GM20431 (cell line): Measurements from ENCODE around the gene TEX2.
"Not testable (repeated sequence)": the region's sequence is repeated elsewhere in the genome, so short reads cannot be mapped to it uniquely, and the experiment has no call there.

Experiments
- in situ Hi-C: fragments of 300-500 bp; cut with MseI, MboI; formaldehyde crosslinking; loops from one replicate; pipeline ENCODE4 v1.15.0; 2020; ENCODE audit warnings: low sequenced_read_pairs; ENCODE audit not compliant: unreplicated experiment

TEX2 gene

DNA sequence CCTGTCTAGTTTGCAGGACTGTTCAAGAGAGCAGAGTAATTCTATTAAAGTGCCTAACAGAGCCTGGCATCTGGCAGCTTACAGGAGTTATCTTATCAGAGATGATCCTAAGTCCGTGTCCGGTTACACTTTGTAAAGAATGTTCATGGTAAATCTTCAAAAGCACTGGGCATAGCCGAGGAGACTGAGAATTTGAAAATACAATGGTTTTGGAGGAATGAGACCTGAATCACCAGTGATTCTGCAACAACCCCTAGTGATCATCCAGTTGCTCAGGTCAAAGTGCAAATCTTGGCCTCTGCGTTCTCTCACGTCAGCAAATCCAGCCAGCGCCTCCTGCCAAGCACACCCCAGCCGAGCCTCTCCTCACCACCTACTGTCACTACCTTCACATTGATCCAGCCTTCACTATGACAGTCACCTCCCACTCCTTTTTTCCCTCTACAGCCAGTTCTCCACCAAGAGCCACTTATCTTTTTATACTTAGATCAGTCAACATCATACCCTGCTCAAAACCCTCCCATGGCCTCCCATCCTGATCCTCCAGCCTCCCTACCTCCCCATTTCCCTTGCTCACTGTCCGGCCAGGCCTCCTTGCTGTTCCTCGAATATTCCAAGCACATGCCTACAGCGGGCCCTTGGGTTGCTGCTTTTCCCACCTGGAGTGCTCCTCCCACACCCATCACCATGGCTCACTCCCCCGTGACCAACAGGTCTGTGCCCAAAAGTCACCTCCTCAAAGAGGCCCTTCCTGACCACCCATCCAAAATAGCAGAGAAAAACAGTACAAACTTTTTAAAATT lies 75.8 kb downstream of the TEX2 start:
- in situ Hi-C loops = no loop called here

DNA sequence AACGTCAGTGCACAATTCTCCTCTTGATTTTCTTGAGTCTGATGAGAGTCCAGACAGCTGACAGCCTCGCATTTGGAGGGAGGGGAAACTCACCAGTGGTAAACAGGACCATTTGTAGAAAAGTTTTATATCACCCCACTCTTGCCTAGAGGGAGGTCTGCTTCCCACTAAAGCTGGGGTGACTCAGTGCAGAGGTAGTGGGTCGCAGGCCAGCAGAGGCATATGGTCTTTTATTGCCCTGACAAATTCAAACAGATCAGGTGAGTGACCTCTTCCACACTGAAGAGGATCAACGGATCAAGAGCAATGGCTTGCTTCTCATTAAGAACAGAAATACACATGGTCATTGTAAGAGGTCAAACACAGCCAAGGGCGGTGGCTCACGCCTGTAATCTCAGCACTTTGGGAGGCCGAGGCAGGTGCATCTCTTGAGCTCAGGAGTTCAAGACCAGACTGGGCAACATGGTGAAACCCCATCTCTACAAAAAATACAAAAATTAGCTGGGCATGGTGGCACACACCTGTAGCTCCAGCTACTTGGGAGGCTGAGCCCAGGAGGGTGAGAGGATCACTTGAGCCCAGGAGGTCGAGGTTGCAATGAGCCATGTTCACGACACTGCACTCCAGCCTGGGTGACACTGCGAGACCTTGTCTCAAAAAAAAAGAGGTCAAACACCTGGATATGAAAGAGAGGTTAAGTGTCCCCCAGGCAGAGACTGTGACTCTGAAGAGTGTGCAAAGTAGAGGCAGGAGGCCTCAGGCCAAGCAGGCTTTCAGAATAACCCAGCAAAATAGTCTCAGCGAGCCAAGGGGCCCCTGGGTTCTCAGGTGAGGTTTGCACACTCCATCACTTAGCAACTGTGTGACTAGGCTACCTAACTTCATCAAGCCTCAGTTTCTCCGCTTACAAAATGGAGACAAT lies 76.6 kb downstream of the TEX2 start:
- in situ Hi-C loops = no loop called here

DNA sequence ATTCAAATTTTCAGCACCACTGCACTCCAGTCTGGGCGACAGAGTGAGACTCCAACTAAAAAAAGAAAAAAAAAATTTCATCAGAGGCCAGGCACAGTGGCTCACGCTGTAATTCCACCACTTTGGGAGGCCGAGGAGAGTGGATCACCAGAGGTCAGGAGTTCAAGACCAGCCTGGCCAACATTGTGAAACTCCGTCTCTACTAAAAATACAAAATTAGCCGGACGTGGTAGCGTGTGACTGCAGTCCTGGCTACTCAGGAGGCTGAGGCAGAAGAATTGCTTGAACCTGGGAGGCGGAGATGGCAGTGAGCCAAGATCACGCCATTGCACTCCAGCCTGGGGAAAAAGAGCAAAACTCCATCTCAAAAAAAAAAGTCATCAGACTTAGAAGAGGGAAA lies 77.5 kb downstream of the TEX2 start:
- in situ Hi-C loops = not testable (repeated sequence)

DNA sequence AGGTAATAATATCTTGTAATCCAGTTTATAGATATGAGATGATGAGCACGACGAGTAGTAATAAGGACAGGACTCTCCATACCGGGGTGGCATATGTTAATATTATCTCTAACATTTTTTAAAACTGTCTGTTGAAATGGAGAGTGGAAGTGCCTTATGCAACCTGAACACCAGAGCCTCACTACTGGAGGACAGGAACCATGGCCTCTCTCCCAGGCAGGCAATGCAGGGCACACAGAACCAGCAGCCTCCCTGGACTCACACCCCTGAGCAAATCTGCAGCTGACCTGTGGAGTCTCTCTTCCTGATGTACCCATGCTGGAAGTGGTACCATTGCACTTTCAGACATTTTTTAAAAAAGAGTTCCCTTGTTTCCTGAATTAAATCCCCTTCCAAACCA lies 78.0 kb downstream of the TEX2 start:
- in situ Hi-C loops = no loop called here

DNA sequence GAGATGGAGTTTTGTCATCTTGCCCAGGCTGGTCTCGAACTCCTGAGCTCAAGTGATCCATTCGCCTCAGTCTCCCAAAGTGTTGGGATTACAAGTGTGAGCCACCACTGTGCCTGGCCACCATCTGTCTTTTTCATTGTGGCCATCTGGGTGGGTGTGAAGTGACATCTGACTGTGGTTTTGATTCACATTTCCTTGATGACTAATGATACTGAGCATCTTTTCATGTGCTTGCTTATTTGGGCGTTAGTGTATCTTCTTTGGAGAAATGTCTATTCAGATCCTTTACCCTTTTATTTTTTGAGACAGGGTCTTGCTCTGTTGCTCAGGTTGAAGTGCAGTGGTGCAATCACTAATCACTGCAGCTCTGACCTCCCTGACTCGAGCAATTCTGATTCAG lies 79.2 kb downstream of the TEX2 start:
- in situ Hi-C loops = no loop called here

DNA sequence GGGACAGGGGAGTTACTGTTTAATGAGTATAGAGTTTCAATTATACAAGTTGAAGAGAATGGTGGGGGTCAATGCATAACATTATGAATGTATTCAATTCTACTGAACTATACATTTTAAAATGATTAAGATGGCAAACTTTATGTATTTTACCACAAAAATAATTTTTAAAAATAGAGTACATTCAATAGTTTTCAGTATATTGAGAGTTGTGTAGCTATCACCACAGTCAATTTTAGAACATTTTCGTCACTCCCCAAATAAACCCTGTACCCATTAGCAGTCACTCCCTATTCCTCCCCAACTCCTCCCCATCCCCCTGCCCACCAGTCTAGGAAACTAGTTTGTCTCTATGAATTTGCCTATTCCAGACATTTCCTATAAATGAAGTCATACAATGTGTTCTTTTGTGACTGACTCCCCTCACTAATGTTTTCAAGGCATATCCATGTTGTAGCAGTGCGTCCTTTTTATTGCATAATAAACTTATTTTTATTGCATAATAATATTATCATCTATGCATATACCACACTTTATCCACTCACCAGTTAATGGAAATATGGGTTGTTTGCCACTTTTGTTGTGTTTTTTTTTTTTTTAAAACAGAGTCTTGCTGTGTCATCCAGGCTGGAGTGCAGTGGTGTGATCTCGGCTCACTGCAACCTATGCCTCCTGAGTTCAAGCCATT lies 80.6 kb downstream of the TEX2 start:
- in situ Hi-C loops = no loop called here

DNA sequence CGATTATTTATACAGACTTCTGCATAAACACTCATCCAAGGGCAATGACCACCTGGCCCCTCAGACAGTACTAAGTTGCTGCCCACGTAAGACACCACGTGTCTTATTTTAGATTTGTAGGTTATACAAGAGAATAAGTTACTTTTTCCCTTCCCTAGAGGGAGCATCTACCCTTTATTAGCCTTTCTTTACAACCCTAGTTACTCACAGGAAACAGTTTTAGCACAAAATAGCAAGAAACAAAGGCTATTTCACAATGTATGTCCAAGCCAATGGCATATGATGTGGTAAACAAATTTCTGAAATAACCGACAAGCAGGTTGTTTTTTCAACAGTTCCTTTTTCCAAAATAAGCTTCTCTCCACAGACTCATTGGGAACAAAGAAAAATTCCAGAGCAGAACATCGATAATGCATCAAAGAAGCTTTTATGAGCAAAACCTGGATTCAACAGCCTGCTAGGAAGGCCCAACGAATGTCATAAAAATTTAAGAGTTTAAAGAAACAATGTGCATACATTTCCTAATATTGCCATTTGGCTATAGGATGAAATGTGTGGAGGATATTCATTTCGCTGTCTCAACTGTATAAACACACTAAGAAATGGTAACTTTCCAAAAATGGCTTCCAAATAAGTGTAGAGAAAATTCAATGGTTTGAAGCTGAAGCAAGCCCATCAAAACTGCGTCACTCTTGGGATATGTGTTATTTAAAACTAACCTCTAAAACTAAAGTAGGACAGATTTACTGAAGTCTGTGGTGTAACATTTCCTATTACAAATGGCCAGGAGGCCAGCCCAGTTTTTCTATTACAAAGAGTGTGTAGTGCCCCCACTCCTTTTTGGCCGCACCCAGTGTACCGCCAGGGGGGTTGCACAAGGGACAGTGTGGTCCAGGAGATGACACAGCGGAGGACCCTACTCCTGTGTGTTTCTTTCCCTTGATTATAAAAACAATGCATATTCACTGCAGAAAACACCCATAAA lies 82.7 kb downstream of the TEX2 start:
- in situ Hi-C loops = no loop called here

DNA sequence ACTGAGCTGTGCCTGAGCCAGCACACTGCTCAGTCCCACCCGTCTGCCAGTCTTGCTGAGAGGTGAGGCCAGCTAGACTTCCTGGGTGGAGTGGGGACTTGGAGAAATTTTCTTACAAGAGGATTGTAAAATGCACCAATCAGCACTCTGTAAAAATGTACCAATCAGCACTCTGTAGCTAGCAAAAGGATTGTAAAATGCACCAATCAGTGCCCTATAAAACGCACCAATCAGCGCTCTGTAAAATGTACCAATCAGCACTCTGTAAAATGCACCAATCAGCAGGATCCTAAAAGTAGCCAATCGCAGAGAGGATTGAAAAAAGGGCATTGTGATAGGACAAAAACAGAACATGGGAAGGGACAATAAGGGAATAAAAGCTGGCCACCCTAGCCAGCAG lies 84.0 kb downstream of the TEX2 start:
- in situ Hi-C loops = not testable (repeated sequence)

DNA sequence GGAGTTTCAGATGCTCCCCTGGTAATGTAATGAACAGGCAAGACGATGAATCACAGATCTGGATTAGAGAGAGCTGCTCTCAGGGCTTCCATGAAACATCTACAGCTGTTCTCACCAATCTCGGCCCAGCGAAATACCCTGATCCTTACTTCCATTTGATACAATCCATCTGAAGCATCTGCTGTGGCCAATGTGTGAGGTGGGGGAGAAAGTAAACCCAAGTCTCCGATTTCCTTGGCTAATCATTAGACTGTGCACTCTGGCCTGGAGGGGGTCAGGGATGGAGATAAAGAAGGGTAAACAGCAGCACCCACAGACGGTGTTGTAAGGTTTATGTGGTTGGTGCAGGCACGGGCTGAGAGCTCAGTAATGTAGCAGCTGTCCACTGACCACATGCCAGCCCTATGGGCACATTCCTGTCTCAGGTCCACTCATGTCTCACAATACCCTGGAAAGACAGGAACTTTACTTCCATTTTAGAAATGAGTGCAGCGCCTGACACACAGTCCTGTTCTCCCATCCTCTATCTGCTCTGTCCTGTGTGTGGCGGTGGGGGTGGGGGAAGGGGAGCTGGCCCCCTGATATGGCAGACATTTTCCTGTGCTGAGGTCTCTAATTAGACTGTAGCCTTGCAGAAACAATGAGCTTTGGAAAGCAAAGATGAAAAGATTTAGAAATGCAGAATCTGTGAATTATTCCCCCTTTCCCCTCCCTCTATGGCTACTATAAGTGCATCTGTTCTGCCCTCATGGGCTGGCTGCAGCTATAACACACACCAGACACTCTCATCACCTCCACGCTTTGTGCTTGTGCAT lies 84.8 kb downstream of the TEX2 start:
- in situ Hi-C loops = no loop called here

DNA sequence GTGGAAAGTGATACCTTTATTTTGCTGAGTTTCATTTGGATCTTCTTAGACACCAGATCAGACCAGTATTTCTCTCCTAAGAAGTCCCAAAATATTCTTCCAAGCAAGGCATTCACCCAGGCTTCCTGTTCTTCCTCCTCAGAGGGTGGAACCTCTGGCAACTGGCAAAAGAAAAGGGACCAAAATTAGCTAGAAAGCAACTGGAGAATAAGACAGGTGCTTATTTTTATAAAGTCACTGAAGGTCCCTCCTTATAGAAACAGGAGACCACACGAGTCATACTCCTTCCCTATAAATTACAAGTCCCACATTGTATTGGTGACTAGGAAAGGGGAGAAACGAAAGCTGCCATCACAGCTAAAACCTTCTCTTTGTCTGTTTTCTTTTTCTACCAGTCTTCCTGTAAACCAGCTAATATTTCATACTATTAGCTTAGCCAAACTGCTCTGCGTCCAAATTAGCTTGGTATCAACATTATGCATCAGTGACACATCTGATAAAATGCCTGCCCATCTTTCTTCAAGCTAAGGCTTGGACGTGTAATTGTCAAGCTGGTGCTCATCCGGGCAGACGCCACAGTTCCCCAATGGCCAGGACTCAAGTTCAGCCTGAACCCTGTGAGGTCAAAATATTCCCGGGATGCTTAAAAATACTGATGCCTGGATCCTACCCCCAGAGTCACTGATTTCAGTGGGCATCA lies 85.6 kb downstream of the TEX2 start:
- in situ Hi-C loops = no loop called here

DNA sequence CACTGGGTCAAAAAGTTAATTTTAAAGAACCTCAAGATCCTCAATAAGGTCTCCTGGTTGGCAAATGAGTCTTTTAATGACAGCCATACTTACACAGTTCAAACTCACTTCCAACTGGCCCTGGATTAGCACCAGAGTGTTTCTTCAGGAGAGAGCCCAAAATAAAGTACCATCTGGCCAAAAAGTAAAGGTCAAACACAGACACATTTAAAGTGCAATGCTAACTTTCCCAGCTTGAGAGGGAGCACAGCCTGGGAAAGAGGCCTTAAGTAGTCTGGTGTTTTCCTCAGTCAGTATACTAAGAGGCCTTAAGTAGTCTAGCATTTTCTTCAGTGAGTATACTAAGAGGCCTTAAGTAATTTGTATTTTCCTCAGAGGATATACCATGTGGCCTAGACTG lies 86.5 kb downstream of the TEX2 start:
- in situ Hi-C loops = no loop called here

DNA sequence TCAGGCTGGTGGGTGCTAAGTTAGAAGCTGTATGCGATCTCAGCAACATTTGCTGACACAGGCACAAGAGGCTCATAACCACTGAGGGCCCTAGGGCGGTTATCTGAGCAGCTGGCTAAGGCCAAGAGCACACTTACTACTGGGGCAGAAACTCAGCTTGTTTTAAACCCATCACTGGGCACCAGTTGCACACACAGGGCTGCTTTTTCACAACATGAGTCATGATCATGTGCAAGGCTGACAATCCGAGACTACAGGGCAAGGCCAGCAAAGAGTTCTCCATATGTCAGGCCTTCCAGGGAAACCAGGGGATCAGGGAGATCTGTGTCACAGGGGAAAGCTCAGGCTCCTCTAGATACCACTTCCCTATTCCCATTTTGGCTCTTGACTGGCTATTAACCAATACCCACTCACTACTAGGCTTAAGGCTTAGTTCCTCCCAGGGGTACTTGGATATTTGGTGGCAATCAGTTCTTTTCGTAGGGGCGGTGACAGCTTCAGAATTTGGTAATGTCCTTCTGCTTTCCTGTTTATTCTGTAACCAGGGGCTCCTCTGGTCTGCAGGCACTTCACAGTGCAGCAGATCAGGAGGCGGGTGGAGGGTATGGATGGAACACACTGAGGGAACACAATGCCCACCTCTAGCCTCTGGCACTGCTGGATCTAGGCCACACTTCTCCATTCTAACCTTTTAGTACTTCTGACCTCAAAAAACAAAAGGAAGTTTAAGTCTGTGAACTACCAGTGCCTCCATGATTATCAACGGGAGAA lies 88.2 kb downstream of the TEX2 start:
- in situ Hi-C loops = no loop called here

DNA sequence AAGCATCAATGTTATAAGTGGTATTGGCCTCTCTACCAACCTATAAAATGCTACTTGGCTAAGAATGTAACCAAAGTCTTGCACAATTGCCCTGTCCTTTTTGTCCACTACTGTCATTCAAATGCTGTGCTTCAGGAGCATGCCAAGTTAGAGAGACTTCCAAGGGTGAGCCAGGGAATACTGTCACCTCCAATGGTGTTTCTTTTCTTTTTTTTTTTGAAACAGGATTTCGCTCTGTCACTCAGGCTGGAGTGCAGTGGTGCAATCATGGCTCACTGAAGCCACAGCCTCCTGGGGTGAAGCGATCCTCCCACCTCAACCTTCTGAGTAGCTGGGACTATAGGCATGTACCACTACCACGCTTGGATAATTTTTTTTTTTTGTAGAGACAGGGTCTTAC lies 89.4 kb downstream of the TEX2 start:
- in situ Hi-C loops = no loop called here

DNA sequence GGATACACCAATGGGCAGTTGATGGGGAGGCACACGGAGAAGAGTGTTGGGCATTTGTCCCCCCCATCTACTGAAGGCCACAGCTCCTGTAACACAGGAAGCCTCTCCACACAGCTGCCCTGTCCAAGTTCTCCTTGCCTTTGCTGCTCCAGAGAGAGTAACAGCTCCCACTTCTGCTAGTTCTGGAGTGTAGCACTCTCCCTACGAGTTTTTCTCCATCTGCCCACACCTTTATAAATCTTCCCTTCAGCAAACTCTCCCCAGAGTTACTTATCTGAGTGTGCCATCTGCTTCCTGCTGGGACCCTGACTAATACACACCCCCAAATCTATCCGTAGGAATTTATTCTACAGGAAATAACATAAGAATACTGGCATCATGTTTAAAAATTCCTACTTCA lies 90.5 kb downstream of the TEX2 start:
- in situ Hi-C loops = no loop called here

DNA sequence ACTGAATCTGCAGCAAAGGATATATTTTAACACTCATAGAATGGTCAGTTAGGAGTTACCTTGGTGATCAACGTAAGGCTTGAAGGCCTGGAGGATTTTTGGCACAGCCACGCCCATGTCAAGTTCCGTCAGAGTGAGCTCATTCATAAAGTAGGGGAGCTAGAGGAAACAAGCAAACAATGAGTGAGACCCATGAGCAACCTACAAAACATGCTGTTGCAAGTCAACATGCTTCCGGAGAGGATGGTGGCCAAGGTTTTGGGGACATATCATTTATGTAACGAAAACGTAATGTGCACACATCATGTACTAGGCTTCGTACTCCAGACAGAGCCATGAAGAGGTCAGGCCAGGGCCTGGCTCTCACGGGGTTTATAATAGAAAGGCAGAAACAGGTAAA lies 92.0 kb downstream of the TEX2 start:
- in situ Hi-C loops = no loop called here

DNA sequence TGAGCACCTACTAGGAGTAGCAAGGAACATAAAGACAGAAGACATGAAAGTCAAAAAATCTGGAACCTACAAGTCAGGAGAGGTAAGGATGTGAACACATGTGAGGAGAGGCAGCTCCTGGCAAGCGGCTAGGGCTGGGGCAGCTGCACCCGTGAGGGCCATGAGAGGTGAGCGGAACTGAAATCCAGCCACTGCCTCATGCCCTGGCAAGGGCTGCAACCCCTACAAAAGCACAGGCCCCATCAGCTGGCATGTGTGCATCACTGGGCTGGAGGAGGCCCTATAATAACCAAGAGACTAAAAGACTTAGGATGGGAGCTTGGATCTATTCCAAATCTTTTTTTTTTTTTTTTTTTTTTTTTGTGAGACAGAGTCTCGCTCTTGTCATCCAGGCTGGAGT lies 92.8 kb downstream of the TEX2 start:
- in situ Hi-C loops = no loop called here

DNA sequence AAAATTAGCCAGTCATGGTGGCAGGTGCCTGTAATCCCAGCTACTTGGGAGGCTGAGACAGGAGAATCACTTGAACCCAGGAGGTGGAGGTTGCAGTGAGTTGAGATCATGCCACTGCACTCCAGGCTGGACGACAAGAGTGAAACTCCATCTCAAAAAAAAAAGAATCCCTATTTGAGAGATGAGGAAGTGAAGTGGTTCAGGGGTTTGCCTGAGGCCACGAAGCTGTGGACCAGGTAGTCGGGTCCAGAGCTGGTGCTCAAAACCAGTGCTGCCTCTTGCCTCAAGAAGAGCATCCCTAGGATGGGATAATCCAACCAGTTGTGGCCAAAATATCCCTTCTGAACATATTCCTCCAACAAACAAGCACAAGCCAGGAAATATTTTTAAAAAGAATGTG lies 95.4 kb downstream of the TEX2 start:
- in situ Hi-C loops = loop anchor here (10.0 kb wide), 1 partner anchor 117 kb away; no protein-coding TSS in a partner anchor
